Measurements from ENCODE around the gene PPP1R12A. TPM values are rescaled to one million over a fixed set of nuclear protein-coding genes. Genes with fewer than 3 reads are reported as not detected.

Gene PPP1R12A
- total and polyA plus RNA-seq, 11 donors, result 16.8 to 77.8 (median 50.2) TPM

DNA sequence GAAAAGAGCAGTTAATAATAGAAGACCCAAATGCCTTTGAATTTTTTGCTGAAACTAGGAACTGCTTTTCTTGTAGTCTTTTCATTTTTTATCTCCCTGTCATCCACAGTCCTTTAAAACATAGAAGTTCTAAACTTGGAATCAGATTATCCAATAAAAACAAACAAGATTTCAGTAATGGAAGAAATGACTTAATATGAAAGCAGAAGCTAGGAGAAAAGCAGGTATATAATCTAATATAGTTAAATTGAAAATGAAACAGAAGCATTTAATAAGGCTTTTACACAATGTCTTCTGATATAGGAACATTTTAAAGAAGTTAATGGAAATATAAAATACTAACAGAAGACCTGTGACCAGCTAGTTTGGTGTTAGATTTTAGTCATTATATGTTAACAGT, 26.5 kb downstream of the PPP1R12A start:
- DNase-seq, result no peak
- Histone ChIP-seq H3K4me1 (peaks cover 0 to 70% (median 40%) of the 10 kb centered on the region in 12 donors), H3K4me3 (no peak overlapping the region), H3K9me3 (no peaks in the 10 kb centered on the region), H3K27ac (peak overlapping the region in 4 of 12 donors; percentile 13 to 40 (median 28)), H3K27me3 (no peaks in the 10 kb centered on the region), H3K36me3 (peaks cover 0 to 7% (median 0%) of the 10 kb centered on the region in 9 donors)
- TF ChIP-seq POLR2A (IDR thresholded peaks at IDR 0.05), result no peak
- TF ChIP-seq, protein P1, sequence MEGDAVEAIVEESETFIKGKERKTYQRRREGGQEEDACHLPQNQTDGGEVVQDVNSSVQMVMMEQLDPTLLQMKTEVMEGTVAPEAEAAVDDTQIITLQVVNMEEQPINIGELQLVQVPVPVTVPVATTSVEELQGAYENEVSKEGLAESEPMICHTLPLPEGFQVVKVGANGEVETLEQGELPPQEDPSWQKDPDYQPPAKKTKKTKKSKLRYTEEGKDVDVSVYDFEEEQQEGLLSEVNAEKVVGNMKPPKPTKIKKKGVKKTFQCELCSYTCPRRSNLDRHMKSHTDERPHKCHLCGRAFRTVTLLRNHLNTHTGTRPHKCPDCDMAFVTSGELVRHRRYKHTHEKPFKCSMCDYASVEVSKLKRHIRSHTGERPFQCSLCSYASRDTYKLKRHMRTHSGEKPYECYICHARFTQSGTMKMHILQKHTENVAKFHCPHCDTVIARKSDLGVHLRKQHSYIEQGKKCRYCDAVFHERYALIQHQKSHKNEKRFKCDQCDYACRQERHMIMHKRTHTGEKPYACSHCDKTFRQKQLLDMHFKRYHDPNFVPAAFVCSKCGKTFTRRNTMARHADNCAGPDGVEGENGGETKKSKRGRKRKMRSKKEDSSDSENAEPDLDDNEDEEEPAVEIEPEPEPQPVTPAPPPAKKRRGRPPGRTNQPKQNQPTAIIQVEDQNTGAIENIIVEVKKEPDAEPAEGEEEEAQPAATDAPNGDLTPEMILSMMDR (IDR thresholded peaks at IDR 0.05), result no peak
- intact Hi-C loops (cut with DNase I), result no loop called here
- no peak for ATAC-seq

DNA sequence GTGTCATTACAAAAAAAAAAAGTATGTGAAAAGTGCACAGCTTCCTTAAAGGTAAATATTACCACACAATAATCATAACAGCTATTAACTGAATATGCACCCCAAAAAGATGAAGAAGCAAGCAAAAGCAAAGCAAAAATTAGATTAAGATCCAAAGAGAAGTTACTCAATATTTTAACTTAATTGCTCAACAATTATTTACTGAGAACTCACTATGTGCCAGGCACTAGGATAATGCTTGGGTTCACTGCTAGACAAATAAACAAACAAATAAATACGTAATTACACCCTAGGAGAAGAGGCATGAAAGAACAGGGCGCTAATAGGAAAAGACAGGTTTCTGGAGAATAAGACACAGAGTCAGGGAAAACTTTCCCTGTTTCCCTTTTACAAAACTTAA, 33.4 kb downstream of the PPP1R12A start:
- 83 to 91% (median 87%) methylated on average over 2 of the region's 2 CpGs for WGBS, 4 donors
- Histone ChIP-seq H3K27ac (no peak overlapping the region), H3K36me3 (no peaks in the 10 kb centered on the region), H3K4me3 (no peak overlapping the region), H3K9me3 (no peaks in the 10 kb centered on the region), H3K4me1 (peaks cover 0 to 63% (median 40%) of the 10 kb centered on the region in 12 donors), H3K27me3 (no peaks in the 10 kb centered on the region)
- intact Hi-C loops (cut with DNase I), result no loop called here
- DNase-seq (no peak), ATAC-seq (no peak)
- TF ChIP-seq, protein P1 (IDR thresholded peaks at IDR 0.05), result no peak
- no peak for TF ChIP-seq POLR2A (IDR thresholded peaks at IDR 0.05)

DNA sequence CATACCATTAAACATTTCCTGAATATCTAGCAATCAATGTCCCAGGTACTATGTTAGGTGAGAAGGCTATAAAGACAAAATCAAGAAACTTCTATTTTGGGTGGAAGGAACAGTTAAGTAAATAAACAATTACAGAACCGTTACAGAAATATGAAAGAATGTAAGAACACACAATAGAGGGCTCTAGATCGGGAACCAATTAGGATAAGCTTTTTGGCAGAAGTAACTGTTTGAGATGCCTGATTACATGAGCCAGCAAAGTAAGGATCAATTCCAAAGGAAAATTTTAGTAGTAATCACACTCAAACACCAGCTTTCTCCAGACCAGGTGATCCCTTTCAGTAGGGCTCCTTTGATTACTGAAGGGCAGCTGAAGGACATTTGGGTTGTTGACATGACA, 33.9 kb downstream of the PPP1R12A start:
- no peaks in the 10 kb centered on the region for H3K27me3 ChIP-seq
- H3K4me1 ChIP-seq, result peaks cover 0 to 64% (median 43%) of the 10 kb centered on the region in 12 donors
- intact Hi-C loops (cut with DNase I), result no loop called here
- no peaks in the 10 kb centered on the region for H3K36me3 ChIP-seq
- no peak overlapping the region for H3K4me3 ChIP-seq
- H3K27ac ChIP-seq, result no peak overlapping the region
- H3K9me3 ChIP-seq, result no peaks in the 10 kb centered on the region
- DNase-seq, result no peak
- TF ChIP-seq, protein P1 (IDR thresholded peaks at IDR 0.05), result no peak
- no peak for TF ChIP-seq POLR2A (IDR thresholded peaks at IDR 0.05)
- no peak for ATAC-seq
- WGBS, 4 donors, result 12 to 21% (median 13%) methylated on average over 2 of the region's 2 CpGs

DNA sequence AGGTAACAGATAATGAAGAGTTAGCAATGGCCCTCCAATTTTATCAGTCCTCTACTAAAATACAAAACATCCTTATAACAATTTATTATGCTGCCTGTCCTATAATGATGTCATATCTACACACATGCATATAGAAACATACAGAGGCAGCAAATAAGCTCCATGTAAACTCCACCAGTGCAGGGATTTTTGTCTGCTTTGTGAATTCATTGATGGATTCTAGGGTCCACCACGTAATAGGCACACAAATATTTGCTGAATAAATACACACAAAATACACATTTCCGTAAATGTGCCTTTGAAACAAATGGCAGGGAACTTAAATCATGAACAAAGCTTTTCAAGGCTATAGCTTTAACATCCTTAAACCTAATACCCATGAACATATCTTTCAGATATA, 34.7 kb downstream of the PPP1R12A start:
- no peak for ATAC-seq
- H3K4me3 ChIP-seq, result no peak overlapping the region
- no peaks in the 10 kb centered on the region for H3K36me3 ChIP-seq
- intact Hi-C loops (cut with DNase I), result no loop called here
- TF ChIP-seq POLR2A (IDR thresholded peaks at IDR 0.05), result no peak
- TF ChIP-seq, protein P1 (IDR thresholded peaks at IDR 0.05), result no peak
- H3K27ac ChIP-seq, result no peak overlapping the region
- DNase-seq, result no peak
- no peaks in the 10 kb centered on the region for H3K27me3 ChIP-seq
- H3K9me3 ChIP-seq, result no peaks in the 10 kb centered on the region
- H3K4me1 ChIP-seq, result peaks cover 0 to 68% (median 47%) of the 10 kb centered on the region in 12 donors
- 89 to 94% (median 93%) methylated on average over 2 of the region's 2 CpGs for WGBS, 4 donors
